ENCODE measurements around the gene COMTD1.
A peak's percentile ranks its signal among the peaks of the same experiment; 100 is the strongest.

The COMTD1 gene

DNA sequence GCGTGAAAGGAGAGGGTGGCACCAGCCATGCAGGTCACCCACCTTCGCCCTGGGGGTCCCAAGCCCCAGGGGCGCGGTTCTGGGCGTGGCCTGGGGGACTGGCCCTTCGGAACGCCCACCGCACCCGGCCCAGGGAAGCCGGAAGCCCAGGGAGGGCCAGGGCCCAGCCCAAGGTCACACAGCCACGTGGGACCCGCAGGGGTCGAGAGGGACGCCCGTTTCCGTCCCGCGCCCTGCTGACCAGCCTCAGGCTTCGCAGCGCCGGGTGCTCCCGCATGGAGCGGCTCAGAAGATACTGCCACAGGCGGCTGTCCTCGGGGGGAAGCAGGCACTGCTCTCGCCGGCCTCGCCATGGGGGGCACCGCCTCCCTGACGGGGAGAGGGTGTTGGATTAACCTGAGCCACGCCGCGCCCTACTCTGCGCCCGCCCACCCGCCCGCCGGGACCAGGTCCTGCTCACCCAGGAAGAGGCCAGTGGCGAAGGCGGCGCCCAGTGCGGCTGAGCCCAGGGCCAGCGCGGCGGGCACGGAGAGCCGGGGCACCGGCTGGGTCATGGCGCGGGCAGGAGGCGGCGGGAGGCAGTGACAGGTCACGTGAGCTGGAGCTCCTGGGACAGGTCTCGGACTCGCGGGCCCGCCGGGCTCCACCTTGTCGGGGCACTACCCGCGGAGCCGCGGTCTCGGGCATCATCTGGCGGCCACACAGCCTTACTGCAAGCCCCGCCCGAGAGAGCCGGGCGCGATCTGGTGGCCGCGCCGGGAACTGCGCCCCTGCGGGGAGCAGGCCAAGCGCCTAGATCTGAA lies at the start of gene COMTD1:
TSS of gene COMTD1 (minus strand) at position 583 of the 803 bp plus-strand sequence. CDS start at position 554, 29 bp downstream.
- DNase-seq (ENCODE audit: low read depth) = peak; percentile 89

DNA sequence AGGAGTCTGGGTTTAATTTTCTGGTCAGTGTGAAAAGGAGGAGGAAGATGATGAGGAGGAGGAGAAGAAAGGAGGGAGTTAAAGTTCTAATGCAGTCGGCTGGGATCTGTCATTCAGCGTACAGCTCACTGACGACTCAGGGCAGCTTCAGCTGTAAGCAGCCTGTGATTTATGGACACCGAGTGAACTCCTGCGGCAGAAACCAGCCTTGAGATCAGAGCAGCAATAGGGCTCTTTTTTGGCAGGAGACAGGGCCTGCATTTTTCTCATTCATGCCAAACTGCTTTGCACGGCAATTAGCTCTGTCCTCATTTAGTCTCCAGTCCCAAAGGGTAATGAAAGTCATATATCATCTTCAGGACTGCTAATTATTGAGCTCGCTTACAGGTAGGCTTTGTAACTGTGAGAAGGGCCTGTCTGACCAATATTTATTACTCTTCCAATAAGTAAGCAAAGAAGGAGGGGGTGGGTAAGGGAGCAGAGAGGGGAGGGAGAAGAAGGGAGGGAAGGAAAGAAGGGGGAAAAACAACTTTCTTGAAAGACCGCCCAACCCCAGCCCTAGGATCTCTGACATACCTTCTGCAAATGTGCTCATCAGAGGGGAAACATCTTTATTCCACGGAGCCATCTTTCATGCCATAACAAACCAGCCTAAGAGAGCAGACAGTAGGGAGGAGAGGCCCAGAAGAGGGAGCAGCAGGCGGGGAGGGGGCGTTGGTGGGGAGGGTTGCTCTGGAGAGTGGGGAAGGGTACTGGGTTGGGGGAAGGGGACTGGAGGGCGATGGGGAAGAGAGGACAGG lies 48.1 kb upstream of the COMTD1 start:
- DNase-seq (ENCODE audit: low read depth) = no peak

DNA sequence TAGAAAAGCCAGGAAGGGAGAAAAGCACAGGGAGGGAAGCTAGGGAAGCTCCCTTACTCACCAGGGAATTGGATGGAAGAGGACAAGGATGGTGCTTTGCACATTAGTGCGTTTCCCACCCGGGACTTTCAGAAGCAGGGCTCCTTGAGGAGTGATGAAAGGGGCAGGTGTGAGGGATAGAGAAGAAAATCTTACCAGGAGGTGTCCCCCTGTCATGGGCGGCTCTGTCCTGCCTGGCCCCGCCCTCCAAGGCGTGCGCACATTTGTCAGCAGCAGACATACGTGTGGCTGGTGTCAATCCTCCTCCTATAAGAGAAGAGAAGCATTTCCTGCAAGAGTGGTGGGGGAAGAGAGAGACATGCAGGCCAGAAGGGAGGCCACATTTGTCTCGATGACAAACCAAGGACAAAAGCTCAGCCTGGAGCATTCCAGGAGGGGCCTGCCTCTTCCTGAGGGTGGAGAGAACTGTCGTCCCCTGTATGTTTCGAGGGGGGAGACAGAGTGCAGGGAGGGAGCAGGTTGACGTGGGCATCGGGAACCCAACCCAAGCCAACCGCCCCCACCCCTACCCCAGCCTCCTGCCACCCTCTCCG lies 47.4 kb upstream of the COMTD1 start:
- DNase-seq (ENCODE audit: low read depth) = no peak

DNA sequence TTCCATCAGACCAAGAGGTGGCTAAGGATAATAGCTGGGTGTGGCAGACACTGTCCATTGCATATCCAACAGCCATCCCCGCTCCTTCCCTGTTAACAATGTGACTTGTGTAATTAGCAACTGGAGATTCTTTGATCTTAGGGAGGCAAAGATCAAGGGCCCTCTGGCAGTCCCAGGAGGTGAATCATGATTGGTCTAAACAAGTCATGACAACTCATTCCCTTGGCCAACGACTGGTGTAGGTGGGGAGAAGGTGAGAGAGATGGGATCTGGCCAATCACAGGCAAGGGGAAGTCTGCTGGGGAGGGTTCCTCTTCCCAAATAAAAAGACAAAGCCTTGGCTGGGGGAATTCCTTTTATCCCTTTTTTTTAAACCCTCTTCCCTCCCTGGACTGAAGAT lies 46.2 kb upstream of the COMTD1 start:
- no peak for DNase-seq (ENCODE audit: low read depth)

DNA sequence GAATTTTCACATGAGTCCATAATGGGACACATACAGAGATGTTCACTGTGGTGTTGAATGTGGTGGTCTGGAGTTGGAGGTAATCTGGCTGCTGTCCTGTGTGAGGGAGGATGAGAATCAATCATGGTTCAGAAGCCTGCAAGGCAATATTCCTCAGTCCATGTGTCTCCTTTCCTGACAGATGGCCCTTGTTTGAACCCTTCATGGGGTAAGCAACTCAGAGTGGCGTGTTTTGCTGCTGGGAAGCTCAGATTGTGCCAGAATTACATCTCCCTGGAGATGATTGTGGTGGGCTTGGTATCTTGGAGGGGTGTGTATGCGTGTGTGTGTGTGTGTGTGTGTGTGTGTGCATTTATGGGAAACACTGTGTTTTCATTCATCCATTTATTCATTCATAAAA lies 44.5 kb upstream of the COMTD1 start:
- DNase-seq (ENCODE audit: low read depth) = no peak

DNA sequence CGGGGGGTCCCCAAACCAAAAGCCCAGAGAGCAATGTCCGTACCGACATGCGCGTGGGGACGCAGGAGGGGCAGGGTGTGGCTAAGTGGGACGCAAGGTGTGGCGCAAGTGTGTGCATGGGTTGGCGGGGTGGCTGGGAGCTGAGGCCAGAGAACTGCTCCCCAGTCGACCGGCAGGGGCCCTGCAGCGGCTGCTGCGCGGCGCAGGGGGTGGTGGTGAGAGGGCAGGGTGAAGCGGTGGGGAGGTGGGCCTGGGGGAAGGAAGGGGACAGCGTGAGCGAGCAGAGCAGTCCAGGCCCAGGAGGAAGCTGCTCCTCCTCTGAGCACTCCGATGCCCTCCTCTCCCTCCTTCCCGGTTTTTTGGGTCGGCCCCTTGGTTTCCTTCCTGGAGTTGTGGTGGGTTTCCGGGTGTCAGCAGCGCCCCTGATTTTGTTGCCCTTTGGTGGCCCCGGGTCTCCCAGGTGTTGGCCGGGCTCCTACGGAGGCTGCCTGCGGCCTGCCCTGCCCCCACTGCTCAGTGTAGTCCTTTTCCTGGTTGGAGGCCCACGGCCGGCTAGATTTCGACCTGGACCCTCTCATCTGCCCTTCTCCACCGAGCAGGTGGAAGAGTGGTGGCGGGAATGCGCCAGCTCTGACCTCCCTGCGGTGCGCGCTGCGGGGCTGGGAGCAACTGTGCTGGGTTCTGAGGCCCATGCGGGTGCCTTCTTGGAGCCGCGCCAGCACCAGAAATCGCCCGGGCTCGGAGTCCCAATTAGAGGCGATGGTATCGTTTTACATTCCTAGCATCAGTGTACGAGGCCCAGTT lies 40.5 kb upstream of the COMTD1 start:
- no peak for DNase-seq (ENCODE audit: low read depth)

DNA sequence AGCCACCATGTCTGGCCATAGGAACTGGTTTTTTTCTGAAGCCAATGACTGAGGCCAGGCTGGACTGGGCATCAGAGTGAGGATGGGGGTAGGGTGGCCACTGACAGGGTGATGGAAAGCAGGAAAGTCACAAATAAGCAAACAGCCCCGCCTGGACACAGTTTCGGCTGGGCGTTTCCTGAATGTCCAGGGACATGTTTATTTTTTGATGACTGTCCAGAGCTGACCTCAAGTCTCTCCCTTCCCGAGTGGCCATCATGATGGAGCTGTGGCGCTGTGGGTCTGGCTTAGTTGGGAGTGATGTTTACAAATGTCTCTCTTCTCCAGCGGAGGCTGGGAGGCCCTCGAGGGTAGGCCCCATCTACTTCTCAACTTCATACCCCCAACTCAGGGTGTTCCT lies 37.1 kb upstream of the COMTD1 start:
- DNase-seq (ENCODE audit: low read depth) = no peak

DNA sequence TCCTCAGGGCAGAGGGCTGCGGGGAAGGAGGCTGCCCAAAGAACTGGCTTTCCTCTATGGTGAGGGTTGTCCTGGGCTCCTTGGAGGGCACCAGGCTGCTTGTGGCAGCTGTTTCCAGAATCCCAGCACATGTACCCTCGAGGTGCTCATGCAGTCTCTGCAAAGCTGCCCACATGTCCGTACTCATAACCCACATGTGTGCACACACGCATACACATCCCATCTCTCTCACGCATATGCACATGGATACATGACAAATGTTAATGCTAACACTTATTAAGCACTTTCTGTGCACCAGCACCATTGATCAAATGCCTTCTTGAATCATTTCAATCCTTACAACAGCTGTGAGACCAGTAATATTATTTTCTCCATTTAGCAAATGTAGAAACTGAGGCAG lies 36.3 kb upstream of the COMTD1 start:
- no peak for DNase-seq (ENCODE audit: low read depth)

DNA sequence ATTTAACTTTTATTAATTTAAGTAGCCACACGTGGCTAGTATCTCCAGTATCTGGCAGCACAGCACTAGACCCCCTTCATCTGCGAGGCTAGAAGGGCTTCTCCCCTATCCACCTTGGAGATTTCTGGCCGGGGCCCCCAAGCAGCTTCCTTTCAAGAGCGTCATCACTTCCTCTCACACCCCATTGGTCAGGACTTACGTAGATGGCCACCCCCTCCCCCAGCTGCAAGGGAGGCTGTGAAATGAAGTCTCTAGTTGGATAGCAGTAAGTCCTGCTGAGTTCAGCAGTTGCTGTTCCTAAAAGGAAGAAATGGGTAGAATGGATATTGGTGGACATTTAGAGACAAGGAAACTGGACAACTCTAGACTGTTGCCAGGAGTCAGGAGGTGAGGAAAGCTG lies 33.8 kb upstream of the COMTD1 start:
- no peak for DNase-seq (ENCODE audit: low read depth)

DNA sequence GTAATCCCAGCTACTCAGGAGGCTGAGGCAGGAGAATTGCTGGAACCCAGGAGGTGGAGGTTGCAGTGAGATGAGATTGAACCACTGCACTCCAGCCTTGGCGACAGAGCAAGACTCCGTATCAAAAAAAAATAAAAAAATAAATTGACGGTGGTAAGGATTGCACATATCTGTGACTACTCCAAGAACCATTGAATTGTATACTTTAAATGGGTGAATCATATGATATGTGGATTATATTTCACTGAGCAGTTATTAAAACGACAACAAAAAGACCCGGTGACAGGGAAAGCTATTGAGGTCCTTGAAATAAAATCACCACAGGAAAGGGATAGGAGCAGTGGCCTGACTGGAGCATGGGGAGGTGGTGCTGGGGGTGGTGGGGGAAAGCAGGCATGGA lies 31.2 kb upstream of the COMTD1 start:
- no peak for DNase-seq (ENCODE audit: low read depth)

DNA sequence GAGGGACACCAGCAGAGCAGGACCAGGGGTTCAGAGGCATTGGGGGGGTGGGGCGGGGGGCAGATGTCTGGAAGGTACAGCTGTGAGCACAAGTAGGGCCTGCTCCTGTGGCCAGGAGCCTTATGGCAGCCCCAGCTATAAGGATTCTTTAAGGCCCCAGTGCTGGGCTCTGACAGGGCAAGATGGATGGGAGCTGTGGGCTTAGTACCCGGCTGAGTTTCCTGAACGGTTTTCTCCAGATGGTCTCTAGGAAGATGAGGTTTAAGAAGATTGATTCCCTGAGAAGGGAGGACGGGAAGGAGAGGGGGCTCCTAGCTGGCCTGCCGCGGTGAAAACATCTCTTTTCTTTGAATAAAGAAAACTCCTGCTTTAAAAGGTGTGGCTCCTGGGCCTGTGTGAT lies 30.1 kb upstream of the COMTD1 start:
- DNase-seq (ENCODE audit: low read depth) = no peak

DNA sequence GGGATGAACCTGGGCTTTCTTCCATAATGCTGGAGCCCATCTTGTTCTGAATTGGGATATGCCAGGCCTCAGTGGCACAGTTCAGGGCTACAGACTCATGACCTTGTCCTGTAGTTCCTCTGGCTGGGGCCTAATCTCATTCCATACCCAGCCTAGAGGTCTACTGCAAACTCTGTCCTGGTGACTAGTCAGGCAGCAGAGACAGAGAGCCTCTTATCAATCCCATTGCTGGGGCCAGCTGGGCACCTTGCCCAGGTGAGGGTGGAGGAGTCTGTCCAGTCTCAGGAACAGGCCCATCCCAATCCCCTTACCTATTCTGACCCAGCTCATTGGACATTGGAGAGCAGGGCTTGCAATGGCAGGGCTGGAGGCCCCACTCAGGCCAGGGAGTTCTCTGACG lies 28.0 kb upstream of the COMTD1 start:
- DNase-seq (ENCODE audit: low read depth) = no peak

DNA sequence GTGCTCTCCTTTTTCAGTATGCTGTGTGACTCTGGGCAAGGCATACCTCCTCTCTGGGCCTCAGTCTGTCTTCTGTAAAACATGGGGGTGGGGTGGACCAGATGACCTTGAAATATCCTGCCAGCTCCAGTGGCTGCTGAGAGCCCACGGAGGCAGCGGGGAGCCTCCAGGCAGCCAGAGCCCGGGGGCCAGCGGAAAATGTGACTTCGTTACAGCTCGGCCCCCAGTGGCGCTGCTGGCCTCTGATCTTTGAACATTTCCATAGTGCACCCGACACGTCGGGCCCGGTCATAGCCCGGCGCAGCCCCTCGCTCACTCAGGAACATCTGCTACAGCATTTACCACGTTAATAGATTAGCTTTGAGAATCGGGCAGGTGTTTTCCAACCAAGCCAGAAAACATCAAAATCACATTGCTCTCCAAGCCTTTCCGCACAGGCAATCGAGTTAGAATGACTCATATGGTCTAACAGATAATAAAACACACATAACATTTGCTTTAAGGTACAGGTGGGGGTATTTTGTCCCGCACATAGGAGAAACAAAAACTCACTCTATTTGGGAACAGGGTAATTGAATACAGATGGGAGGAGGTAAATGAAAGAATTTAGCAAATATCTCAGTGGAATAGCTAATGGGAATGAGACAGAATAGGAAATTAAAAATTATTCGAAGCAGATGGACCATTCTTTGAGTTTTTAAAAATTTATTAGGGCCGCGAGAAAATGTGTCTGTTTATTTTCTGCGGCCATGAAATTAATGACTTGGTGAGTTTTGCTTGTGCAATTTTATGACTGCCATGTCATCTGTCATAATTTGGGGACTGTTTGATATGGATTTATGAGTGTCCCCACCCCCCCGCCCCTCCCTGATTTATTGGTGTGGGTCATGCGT lies 26.3 kb upstream of the COMTD1 start:
- no peak for DNase-seq (ENCODE audit: low read depth)

DNA sequence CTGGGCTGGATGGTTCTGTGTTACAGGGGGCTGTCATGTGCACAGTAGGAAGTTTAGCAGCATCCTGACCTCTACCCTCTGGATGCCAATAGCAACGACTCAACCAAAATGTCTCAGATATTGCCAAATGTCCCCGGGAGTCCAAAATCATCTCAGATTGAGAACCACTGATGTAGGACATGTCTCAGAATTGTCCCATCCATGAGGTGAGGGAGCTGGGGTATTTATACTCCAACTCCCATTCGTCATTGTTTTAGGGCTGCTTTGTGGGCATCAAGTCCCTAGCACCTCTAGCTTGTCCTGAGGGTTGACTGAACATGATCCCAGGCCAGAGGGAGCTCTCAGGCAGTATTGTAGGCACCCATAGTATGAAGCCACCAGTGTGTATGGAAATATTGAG lies 25.2 kb upstream of the COMTD1 start:
- no peak for DNase-seq (ENCODE audit: low read depth)

DNA sequence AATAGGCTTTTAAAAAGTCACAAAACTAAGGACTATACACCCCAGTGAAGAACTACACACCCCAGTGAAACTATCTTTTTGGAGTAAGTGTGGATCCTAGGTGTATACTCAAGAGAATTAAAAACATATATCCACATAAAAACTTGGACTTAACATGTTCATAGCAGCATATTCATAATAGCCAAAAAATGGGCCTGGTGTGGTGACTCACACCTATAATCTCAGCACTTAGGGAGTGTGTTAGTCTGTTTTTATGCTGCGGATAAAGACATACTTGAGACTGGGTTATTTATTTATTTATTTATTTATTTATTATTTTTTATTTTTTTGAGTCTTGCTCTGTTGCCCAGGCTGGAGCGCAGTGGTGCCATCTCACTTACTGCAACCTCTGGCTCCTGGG lies 19.0 kb upstream of the COMTD1 start:
- DNase-seq (ENCODE audit: low read depth) = no peak

DNA sequence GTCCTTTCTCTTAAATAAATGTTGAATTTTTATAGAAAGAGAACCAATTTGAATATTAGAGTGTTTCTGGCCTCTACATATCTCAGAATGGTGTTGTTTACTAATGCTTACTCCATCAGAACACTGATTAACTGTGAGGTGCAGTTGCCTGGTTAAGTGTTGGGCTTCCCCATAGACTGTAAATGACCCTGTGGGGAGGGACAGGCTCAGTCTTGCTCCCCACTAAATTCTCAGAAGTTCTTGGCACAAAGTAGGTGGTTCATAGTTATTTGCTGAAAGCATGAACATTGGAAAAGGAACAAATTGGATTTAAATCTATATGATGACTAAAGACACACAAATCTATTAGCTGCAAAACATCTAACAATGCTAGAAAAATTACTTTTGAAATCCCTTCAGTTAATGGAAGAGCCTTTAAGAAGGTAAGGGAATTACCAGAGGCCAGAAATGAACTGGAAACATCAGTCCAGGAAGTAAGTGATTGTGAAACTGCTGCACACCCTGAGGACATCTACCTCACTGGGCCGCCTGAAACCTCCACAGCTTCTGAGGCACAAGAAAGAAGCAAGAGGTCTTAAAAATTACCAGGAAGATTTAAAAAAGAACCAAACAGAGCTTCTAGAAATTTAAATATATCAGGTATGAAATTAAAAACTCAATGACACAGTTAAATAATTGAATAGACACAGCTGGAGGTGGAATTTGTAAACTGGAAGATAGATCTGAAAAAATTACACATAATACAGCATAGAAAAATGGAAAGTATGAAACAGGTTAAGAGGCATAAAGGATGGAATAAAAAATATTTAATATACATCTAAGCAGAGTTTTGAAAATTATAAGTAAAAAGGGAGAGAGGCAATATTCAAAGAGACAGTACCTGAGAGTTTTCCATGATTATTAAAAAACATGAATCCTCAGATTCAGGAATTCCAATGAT lies 17.8 kb upstream of the COMTD1 start:
- DNase-seq (ENCODE audit: low read depth) = no peak

DNA sequence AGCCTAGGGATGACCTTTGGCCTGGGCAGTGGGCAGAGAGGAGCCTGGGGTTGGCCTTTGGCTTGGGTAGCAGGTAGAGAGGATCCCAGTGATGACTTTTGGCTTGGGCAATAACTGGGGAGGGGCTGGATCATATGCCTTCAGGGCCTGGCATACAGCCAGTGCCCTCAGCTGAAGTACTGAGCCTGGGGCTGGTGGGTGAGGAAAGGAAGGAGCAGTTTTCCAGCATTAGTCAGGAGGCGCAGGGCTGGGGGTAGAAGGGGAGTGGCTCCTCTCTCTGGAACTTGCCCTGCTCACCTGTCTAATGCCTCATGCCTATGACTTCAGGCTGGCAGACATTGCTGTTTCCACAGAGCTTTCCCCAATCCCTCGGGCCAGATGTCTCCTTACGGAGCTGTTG lies 15.2 kb upstream of the COMTD1 start:
- DNase-seq (ENCODE audit: low read depth) = no peak

DNA sequence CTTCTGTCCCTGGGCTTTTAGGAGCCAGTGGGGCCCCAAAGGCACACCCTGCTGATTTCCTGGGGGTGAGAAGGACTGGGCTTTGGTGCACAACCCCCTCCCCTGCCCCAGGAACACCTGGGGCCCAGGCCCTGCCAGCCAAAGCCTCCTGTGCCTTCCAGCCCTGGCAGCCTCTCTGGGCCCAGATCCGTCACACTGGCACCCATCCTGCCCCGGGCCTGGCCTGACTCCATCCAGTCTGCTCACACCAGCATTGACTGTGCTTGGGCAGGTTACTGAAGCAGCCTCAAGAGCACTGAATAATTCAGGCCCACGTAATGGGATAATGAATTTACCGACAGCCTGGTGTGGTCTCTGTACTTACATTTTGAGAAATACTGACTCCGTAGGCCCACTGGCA lies 12.0 kb upstream of the COMTD1 start:
- DNase-seq (ENCODE audit: low read depth) = no peak

DNA sequence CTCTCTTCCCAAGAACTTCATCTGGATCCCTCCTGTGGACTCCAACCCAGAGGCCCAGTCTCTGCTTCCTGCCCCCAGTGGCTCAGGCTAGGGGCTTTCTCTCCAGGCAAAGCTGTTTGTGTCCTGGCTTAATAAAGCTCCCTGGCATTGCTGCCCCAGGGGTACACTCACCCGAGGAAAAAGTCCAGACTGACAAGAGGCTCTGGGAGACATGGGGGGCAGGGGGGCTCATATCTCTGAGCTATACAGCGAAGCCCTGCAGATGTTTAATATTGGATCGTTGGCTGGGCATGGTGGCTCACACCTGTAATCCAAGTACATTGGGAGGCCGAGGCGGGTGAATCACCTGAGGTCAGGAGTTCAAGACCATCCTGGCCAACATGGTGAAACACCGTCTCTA lies 10.7 kb upstream of the COMTD1 start:
- DNase-seq (ENCODE audit: low read depth) = no peak
